Lung (tissue), 12 donors: ENCODE measurements around the gene CIP2A. TPM values are rescaled to one million over a fixed set of nuclear protein-coding genes. Genes with fewer than 3 reads are reported as not detected.

Experiments
- ATAC-seq: fragments of 200-7000 bp; cut with Tn5 transposase; one replicate; pipeline ENCODE4 v1.9.1; 2020; ENCODE audit warnings: moderate number of reproducible peaks; ENCODE audit not compliant: insufficient read depth, low FRiP score
- DNase-seq, 3 donors: peaks; one replicate each; pipeline ENCODE4 v3.0.0-alpha.2; 2013 to 2017
- H3K27ac ChIP-seq, 2 donors: one replicate each; pipeline ENCODE4 v1.5.1; 2013; ENCODE audit warnings: mild to moderate bottlenecking in 2 of 2, moderate library complexity in 2 of 2, control low read depth in 1 of 2, inconsistent platforms in 1 of 2, low read depth in 1 of 2, low read length in 1 of 2
- H3K27me3 ChIP-seq, 3 donors: one replicate each; pipeline ENCODE4 v1.5.1; 2013; ENCODE audit warnings: low read length in 2 of 3; ENCODE audit not compliant: control insufficient read depth in 3 of 3, insufficient read depth in 3 of 3
- H3K36me3 ChIP-seq, 4 donors: one replicate each; pipeline ENCODE4 v1.5.1; 2013; ENCODE audit warnings: low read length in 4 of 4, mild to moderate bottlenecking in 1 of 4, moderate library complexity in 1 of 4; ENCODE audit not compliant: control insufficient read depth in 4 of 4, insufficient read depth in 4 of 4
- H3K4me1 ChIP-seq, 5 donors: one replicate each; pipeline ENCODE4 v1.5.1; 2013; ENCODE audit warnings: low read length in 5 of 5, mild to moderate bottlenecking in 2 of 5, moderate library complexity in 1 of 5; ENCODE audit not compliant: control insufficient read depth in 5 of 5, insufficient read depth in 5 of 5
- H3K4me3 ChIP-seq: one replicate; pipeline ENCODE4 v1.5.1; 2013; ENCODE audit warnings: mild to moderate bottlenecking, control low read depth, moderate library complexity
- H3K9ac ChIP-seq, 2 donors: one replicate each; pipeline ENCODE4 v1.5.1; 2013; ENCODE audit warnings: low read length in 2 of 2, control low read depth in 1 of 2; ENCODE audit not compliant: insufficient read depth in 1 of 2
- H3K9me3 ChIP-seq, 4 donors: one replicate each; pipeline ENCODE4 v1.5.1; 2013; ENCODE audit warnings: low read length in 3 of 4, mild to moderate bottlenecking in 1 of 4, moderate library complexity in 1 of 4; ENCODE audit not compliant: control insufficient read depth in 4 of 4, insufficient read depth in 3 of 4
- WGBS, 2 donors: extraction: QIAGEN DNeasy Blood & Tissue Kit; methylation state at CpG; one replicate each; pipeline ENCODE4 v1.1.7; 2013; 5-methylcytosine and 5-hydroxymethylcytosine counted together
- polyA plus RNA-seq, 2 donors: library from polyadenylated mRNA; stranded (reverse); fragments of 200-250 nt; gene quantifications; one replicate each; pipeline ENCODE4 v1.2.1, GENCODE V29; 2013
- total RNA-seq, 2 donors: library from RNA; depleted of rRNA in 1 of 2; stranded (reverse); fragments of >200 nt in 1 of 2; gene quantifications; one replicate each; pipeline ENCODE4 v1.2.1, GENCODE V29; 2014 to 2021
- TF ChIP-seq, protein P1 (sequence below): IDR thresholded peaks from 2 replicates; pipeline ENCODE4 v1.5.1; 2012; ENCODE audit warnings: mild to moderate bottlenecking; ENCODE audit errors: control extremely low read depth, extremely low read depth
- donor health status: control.
- donor health status: control.
- donor health status: Bipolar disorder and iron deficiency.
- donor health status: healthy.
- donor health status: DM: yes; HTN: yes; CAD: no.

CIP2A gene
- total and polyA plus RNA-seq, 4 donors = 1.1 to 12.9 (median 2.1) TPM

DNA sequence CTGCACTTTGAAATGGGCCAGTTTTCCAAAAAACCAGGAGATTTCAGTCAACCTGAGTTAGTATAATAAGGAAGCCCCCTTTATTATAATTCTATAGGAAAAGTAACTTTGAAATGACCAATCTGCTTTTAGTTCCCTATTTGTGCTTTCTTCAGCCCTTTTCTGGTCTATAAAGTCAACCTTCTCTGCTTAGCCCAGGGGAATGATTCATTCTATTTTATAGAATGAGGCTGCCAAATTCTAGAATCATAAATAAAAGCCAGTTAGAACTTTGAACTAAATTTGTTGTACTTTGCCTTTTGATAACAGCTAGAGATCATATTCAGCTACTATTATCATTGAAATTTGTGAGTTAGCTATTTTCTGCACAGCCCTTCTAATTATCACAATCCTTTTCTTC lies 24.7 kb downstream of the CIP2A start:
- TF ChIP-seq, protein P1, sequence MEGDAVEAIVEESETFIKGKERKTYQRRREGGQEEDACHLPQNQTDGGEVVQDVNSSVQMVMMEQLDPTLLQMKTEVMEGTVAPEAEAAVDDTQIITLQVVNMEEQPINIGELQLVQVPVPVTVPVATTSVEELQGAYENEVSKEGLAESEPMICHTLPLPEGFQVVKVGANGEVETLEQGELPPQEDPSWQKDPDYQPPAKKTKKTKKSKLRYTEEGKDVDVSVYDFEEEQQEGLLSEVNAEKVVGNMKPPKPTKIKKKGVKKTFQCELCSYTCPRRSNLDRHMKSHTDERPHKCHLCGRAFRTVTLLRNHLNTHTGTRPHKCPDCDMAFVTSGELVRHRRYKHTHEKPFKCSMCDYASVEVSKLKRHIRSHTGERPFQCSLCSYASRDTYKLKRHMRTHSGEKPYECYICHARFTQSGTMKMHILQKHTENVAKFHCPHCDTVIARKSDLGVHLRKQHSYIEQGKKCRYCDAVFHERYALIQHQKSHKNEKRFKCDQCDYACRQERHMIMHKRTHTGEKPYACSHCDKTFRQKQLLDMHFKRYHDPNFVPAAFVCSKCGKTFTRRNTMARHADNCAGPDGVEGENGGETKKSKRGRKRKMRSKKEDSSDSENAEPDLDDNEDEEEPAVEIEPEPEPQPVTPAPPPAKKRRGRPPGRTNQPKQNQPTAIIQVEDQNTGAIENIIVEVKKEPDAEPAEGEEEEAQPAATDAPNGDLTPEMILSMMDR = no peak
- Histone ChIP-seq H3K27ac (no peak overlapping the region), H3K4me3 (no peak overlapping the region), H3K9me3 (no peaks in the 10 kb centered on the region), H3K4me1 (peaks cover 0 to 4% (median 0%) of the 10 kb centered on the region in 5 donors), H3K36me3 (peaks cover 0 to 11% (median 0%) of the 10 kb centered on the region in 4 donors), H3K27me3 (no peaks in the 10 kb centered on the region), H3K9ac (no peak overlapping the region)
- ATAC-seq (no peak), DNase-seq (no peak)

GRCh38 chr3:108562565-108562964 lies 26.7 kb downstream of the CIP2A start:
- WGBS, 2 donors = 93 to 99% methylated on average over 2 of the region's 2 CpGs
- TF ChIP-seq, protein P1 = no peak
- H3K9ac ChIP-seq = no peak overlapping the region

GRCh38 chr3:108555966-108556581 lies 33.2 kb downstream of the CIP2A start:
- WGBS, 2 donors = 68 to 82% methylated on average over 2 of the region's 2 CpGs
- H3K36me3 ChIP-seq = peaks cover 0 to 9% (median 3%) of the 10 kb centered on the region in 4 donors

More at GRCh38 chr3:108562565-108562964, 26.7 kb downstream of the CIP2A start:
- H3K9me3 ChIP-seq = no peaks in the 10 kb centered on the region
- no peak overlapping the region for H3K4me3 ChIP-seq
- H3K4me1 ChIP-seq = peaks cover 0 to 4% (median 0%) of the 10 kb centered on the region in 5 donors
- H3K36me3 ChIP-seq = peaks cover 0 to 12% (median 3%) of the 10 kb centered on the region in 4 donors
- DNase-seq (no peak), ATAC-seq (no peak)
- H3K27ac ChIP-seq = no peak overlapping the region
- no peaks in the 10 kb centered on the region for H3K27me3 ChIP-seq

More at GRCh38 chr3:108555966-108556581, 33.2 kb downstream of the CIP2A start:
- no peaks in the 10 kb centered on the region for H3K9me3 ChIP-seq
- no peaks in the 10 kb centered on the region for H3K27me3 ChIP-seq
- no peak overlapping the region for H3K4me3 ChIP-seq
- no peaks in the 10 kb centered on the region for H3K4me1 ChIP-seq
- H3K27ac ChIP-seq = no peak overlapping the region
- ATAC-seq = no peak
- DNase-seq = no peak
- TF ChIP-seq, protein P1 = no peak
- H3K9ac ChIP-seq = no peak overlapping the region
